A549 (cell line): ENCODE measurements around the gene SMARCD1. TPM values are rescaled to one million over a fixed set of nuclear protein-coding genes. Genes with fewer than 3 reads are reported as not detected.

Source experiments
- ATAC-seq, 2 experiments: fragments of 200-7000 bp in 1 of 2; fragments of >200 bp in 1 of 2; cut with Nextera tagmentation in 1 of 2; cut with Tn5 transposase in 1 of 2; 3 replicates each; pipeline versions ENCODE4 v1.8.0 to v1.9.1; 2018 to 2020; ENCODE audit warnings: mild to moderate bottlenecking in 1 of 2, moderate library complexity in 1 of 2
- CTCF ChIA-PET: fragments of 300-600 bp; sonication (Branson Sonifier 250); formaldehyde crosslinking; extraction: SDS; loops from one replicate; lab custom pipeline; 2021; ENCODE audit warnings: antibody characterized with exemption, inconsistent platforms; lab: Yijun Ruan, JAX
- POLR2A ChIA-PET: fragments of 350-600 bp; formaldehyde crosslinking; extraction: SDS; loops from one replicate; lab custom pipeline; 2021; ENCODE audit warnings: antibody characterized with exemption, inconsistent platforms; lab: Yijun Ruan, JAX
- DNase-seq, 2 experiments: peaks; one replicate each; pipeline versions ENCODE4 v3.0.0 to v3.0.0-alpha.2; 2011 to 2016; ENCODE audit warnings: low read depth in 1 of 2, low spot score in 1 of 2
- FAIRE-seq: peaks from 2 replicates; lab custom pipeline; 2011; peaks lifted over from hg19 to GRCh38; lab: Jason Lieb, UNC
- H3K27ac ChIP-seq, 2 experiments: fragments of >200 bp; sonication (Bioruptor Twin); formaldehyde crosslinking; 3 replicates each; pipeline ENCODE4 v1.5.1; 2016 to 2017
- H3K4me1 ChIP-seq: fragments of >200 bp; sonication (Bioruptor Twin); formaldehyde crosslinking; 3 replicates; pipeline ENCODE4 v1.6.1; 2016
- H3K4me2 ChIP-seq: fragments of >200 bp; sonication (Bioruptor Twin); formaldehyde crosslinking; 3 replicates; pipeline ENCODE4 v1.6.1; 2016
- H3K4me3 ChIP-seq: fragments of >200 bp; sonication (Bioruptor Twin); formaldehyde crosslinking; 3 replicates; pipeline ENCODE4 v1.5.1; 2016
- H3K9me3 ChIP-seq: fragments of >200 bp; sonication (Bioruptor Twin); formaldehyde crosslinking; 3 replicates; pipeline ENCODE4 v1.6.1; 2016
- ATOH8 ChIP-seq: fragments of 250-450 bp; sonication (Bioruptor Pico); IDR thresholded peaks from 2 replicates; pipeline ENCODE4 v1.5.0; 2020; ENCODE audit warnings: low read depth, mild to moderate bottlenecking, moderate library complexity
- BCL3 ChIP-seq: fragments of >200 bp; sonication (Bioruptor Twin); formaldehyde crosslinking; IDR thresholded peaks from 3 replicates; pipeline ENCODE4 v1.6.1; 2016
- BHLHE40 ChIP-seq: IDR thresholded peaks from 2 replicates; pipeline ENCODE4 v1.6.1; 2012; ENCODE audit warnings: low read depth, low read length, inconsistent platforms
- CBX8 ChIP-seq: fragments of 200-600 bp; sonication (generic); IDR thresholded peaks from 2 replicates; pipeline ENCODE4 v1.6.1; 2016
- CHD4 ChIP-seq: fragments of 200-600 bp; sonication (generic); IDR thresholded peaks from 2 replicates; pipeline ENCODE4 v1.6.1; 2016; ENCODE audit warnings: antibody characterized with exemption, mild to moderate bottlenecking, borderline replicate concordance
- HDAC2 ChIP-seq: fragments of 200-600 bp; sonication (generic); IDR thresholded peaks from 2 replicates; pipeline ENCODE4 v1.6.1; 2016
- KDM1A ChIP-seq: fragments of 200-600 bp; sonication (generic); IDR thresholded peaks from 2 replicates; pipeline ENCODE4 v1.6.1; 2016; ENCODE audit warnings: low read depth, mild to moderate bottlenecking
- RAD21 ChIP-seq, 2 experiments: fragments of >200 bp in 1 of 2; sonication (Bioruptor Twin) in 1 of 2; formaldehyde crosslinking in 1 of 2; IDR thresholded peaks in 1 of 2; conservative IDR thresholded peaks in 1 of 2; 2 replicates in 1 of 2; 3 replicates in 1 of 2; pipeline ENCODE4 v1.6.1; 2012 to 2018; ENCODE audit warnings: inconsistent platforms in 1 of 2
- RFX5 ChIP-seq: fragments of 450-650 bp; IDR thresholded peaks from 2 replicates; pipeline ENCODE4 v1.7.1; 2014; ENCODE audit warnings: antibody characterized with exemption, mild to moderate bottlenecking, moderate library complexity
- SREBF2 ChIP-seq: fragments of 450-650 bp; IDR thresholded peaks from 2 replicates; pipeline ENCODE4 v1.6.1; 2014; ENCODE audit warnings: mild to moderate bottlenecking, moderate library complexity
- TFCP2L1 ChIP-seq: fragments of 250-450 bp; sonication (Bioruptor Pico); IDR thresholded peaks from 2 replicates; pipeline ENCODE4 v1.5.0; 2021; ENCODE audit warnings: mild to moderate bottlenecking
- TP53 ChIP-seq: fragments of 250-450 bp; sonication (Bioruptor Pico); IDR thresholded peaks from 2 replicates; pipeline ENCODE4 v1.5.0; 2021; ENCODE audit warnings: mild to moderate bottlenecking, moderate library complexity
- ZC3H11A ChIP-seq: fragments of 450-650 bp; IDR thresholded peaks from 2 replicates; pipeline ENCODE4 v1.6.1; 2014; ENCODE audit warnings: antibody characterized with exemption, mild to moderate bottlenecking
- ZSCAN20 ChIP-seq: fragments of 250-450 bp; sonication (Bioruptor Pico); IDR thresholded peaks from 2 replicates; pipeline ENCODE4 v1.8.0; 2022; ENCODE audit warnings: mild to moderate bottlenecking, moderate library complexity
- WGBS: methylation state at CpG from one replicate; pipeline ENCODE4 v1.1.6; 2017; ENCODE audit errors: missing lambda C conversion rate; 5-methylcytosine and 5-hydroxymethylcytosine counted together
- polyA plus RNA-seq, 4 experiments: library from polyadenylated mRNA; depleted of rRNA in 3 of 4; stranded (reverse); fragments of >200 nt; fragmentation: RNase III in 1 of 4; extraction: RNeasy Plus Mini Kit Qiagen cat#74134 plus additional on column Dnase treatment in 1 of 4; gene quantifications; 2 replicates in 3 of 4; 3 replicates in 1 of 4; pipeline ENCODE4 v1.2.3, GENCODE V29; 2011 to 2017
- TF ChIP-seq, protein P1 (sequence below): fragments of 450-650 bp; IDR thresholded peaks from 2 replicates; pipeline ENCODE4 v1.6.1; 2014; ENCODE audit warnings: antibody characterized with exemption
- TF ChIP-seq, protein P2 (sequence below): fragments of 250-450 bp; sonication (Bioruptor Pico); IDR thresholded peaks from 2 replicates; pipeline ENCODE4 v1.5.0; 2021; ENCODE audit warnings: mild to moderate bottlenecking, moderate library complexity, borderline replicate concordance
- TF ChIP-seq, protein P3 (sequence below): fragments of 200-600 bp; sonication (generic); IDR thresholded peaks from 2 replicates; pipeline ENCODE4 v1.6.1; 2016; ENCODE audit warnings: antibody characterized with exemption, mild to moderate bottlenecking, moderate library complexity
- TF ChIP-seq, protein P4 (sequence below): IDR thresholded peaks from 2 replicates; pipeline ENCODE4 v1.6.1; 2012; ENCODE audit warnings: low read depth, borderline replicate concordance
- TF ChIP-seq, protein P5 (sequence below): fragments of >200 bp; sonication (Bioruptor Twin); formaldehyde crosslinking; IDR thresholded peaks from 3 replicates; pipeline ENCODE4 v1.5.1; 2016
- TF ChIP-seq, protein P6 (sequence below): fragments of >200 bp; sonication (Bioruptor Twin); formaldehyde crosslinking; IDR thresholded peaks from 2 replicates; pipeline ENCODE4 v1.6.1; 2016

Gene SMARCD1
- polyA plus RNA-seq, 2 of the 4 experiments (the other 2 are of a cell fraction) = 62.5 to 80.7 TPM

- no peak for FAIRE-seq
- WGBS = 71% methylated on average over 5 of the region's 5 CpGs
- ATAC-seq = no peak
Measured at GRCh38 chr12:50121641-50122040, 36.5 kb downstream of the SMARCD1 start.

More at GRCh38 chr12:50121641-50122040, 36.5 kb downstream of the SMARCD1 start:
- no peaks in the 10 kb centered on the region for H3K9me3 ChIP-seq
- DNase-seq = no peak
- no peak overlapping the region for H3K4me3 ChIP-seq
- H3K27ac ChIP-seq = no peak overlapping the region
- no peak overlapping the region for H3K4me2 ChIP-seq
- TF ChIP-seq RFX5 (no peak), BCL3 (no peak), CBX8 (no peak), RAD21 (conservative IDR thresholded peaks at IDR 0.05 in 1 of 2, IDR thresholded peaks at IDR 0.05 in 1 of 2) (no peak), TP53 (CRISPR knock-in tag) (no peak), ZSCAN20 (CRISPR knock-in tag) (no peak), HDAC2 (no peak), KDM1A (no peak), TFCP2L1 (CRISPR knock-in tag) (no peak), SREBF2 (no peak), ZC3H11A (no peak), CHD4 (no peak), BHLHE40 (no peak), ATOH8 (CRISPR knock-in tag) (no peak)
- TF ChIP-seq, protein P1, sequence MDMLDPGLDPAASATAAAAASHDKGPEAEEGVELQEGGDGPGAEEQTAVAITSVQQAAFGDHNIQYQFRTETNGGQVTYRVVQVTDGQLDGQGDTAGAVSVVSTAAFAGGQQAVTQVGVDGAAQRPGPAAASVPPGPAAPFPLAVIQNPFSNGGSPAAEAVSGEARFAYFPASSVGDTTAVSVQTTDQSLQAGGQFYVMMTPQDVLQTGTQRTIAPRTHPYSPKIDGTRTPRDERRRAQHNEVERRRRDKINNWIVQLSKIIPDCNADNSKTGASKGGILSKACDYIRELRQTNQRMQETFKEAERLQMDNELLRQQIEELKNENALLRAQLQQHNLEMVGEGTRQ = no peak
- TF ChIP-seq, protein P2, sequence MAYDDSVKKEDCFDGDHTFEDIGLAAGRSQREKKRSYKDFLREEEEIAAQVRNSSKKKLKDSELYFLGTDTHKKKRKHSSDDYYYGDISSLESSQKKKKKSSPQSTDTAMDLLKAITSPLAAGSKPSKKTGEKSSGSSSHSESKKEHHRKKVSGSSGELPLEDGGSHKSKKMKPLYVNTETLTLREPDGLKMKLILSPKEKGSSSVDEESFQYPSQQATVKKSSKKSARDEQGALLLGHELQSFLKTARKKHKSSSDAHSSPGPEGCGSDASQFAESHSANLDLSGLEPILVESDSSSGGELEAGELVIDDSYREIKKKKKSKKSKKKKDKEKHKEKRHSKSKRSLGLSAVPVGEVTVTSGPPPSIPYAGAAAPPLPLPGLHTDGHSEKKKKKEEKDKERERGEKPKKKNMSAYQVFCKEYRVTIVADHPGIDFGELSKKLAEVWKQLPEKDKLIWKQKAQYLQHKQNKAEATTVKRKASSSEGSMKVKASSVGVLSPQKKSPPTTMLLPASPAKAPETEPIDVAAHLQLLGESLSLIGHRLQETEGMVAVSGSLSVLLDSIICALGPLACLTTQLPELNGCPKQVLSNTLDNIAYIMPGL (CRISPR knock-in tag) = no peak
- TF ChIP-seq, protein P3, sequence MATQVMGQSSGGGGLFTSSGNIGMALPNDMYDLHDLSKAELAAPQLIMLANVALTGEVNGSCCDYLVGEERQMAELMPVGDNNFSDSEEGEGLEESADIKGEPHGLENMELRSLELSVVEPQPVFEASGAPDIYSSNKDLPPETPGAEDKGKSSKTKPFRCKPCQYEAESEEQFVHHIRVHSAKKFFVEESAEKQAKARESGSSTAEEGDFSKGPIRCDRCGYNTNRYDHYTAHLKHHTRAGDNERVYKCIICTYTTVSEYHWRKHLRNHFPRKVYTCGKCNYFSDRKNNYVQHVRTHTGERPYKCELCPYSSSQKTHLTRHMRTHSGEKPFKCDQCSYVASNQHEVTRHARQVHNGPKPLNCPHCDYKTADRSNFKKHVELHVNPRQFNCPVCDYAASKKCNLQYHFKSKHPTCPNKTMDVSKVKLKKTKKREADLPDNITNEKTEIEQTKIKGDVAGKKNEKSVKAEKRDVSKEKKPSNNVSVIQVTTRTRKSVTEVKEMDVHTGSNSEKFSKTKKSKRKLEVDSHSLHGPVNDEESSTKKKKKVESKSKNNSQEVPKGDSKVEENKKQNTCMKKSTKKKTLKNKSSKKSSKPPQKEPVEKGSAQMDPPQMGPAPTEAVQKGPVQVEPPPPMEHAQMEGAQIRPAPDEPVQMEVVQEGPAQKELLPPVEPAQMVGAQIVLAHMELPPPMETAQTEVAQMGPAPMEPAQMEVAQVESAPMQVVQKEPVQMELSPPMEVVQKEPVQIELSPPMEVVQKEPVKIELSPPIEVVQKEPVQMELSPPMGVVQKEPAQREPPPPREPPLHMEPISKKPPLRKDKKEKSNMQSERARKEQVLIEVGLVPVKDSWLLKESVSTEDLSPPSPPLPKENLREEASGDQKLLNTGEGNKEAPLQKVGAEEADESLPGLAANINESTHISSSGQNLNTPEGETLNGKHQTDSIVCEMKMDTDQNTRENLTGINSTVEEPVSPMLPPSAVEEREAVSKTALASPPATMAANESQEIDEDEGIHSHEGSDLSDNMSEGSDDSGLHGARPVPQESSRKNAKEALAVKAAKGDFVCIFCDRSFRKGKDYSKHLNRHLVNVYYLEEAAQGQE = no peak
- TF ChIP-seq, protein P4, sequence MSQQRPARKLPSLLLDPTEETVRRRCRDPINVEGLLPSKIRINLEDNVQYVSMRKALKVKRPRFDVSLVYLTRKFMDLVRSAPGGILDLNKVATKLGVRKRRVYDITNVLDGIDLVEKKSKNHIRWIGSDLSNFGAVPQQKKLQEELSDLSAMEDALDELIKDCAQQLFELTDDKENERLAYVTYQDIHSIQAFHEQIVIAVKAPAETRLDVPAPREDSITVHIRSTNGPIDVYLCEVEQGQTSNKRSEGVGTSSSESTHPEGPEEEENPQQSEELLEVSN = no peak
- TF ChIP-seq, protein P5, sequence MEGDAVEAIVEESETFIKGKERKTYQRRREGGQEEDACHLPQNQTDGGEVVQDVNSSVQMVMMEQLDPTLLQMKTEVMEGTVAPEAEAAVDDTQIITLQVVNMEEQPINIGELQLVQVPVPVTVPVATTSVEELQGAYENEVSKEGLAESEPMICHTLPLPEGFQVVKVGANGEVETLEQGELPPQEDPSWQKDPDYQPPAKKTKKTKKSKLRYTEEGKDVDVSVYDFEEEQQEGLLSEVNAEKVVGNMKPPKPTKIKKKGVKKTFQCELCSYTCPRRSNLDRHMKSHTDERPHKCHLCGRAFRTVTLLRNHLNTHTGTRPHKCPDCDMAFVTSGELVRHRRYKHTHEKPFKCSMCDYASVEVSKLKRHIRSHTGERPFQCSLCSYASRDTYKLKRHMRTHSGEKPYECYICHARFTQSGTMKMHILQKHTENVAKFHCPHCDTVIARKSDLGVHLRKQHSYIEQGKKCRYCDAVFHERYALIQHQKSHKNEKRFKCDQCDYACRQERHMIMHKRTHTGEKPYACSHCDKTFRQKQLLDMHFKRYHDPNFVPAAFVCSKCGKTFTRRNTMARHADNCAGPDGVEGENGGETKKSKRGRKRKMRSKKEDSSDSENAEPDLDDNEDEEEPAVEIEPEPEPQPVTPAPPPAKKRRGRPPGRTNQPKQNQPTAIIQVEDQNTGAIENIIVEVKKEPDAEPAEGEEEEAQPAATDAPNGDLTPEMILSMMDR = no peak
- TF ChIP-seq, protein P6, sequence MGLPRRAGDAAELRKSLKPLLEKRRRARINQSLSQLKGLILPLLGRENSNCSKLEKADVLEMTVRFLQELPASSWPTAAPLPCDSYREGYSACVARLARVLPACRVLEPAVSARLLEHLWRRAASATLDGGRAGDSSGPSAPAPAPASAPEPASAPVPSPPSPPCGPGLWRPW = no peak
- ChIA-PET POLR2A (interaction anchor here (1.9 kb wide), 1 partner anchor 10 kb away, joined by 10 read pairs; the partner anchor contains the start of gene COX14), CTCF (interaction anchor here (1.5 to 13.4 kb wide), 2 partner anchors 9 to 155 kb away, joined by 4 to 128 read pairs; partner anchors contain the start of gene COX14)
- H3K4me1 ChIP-seq = no peaks in the 10 kb centered on the region
